AG08395 (cell line): ENCODE data around the gene ADM2.
"Not testable (repeated sequence)": the region's sequence is repeated elsewhere in the genome, so short reads cannot be mapped to it uniquely, and the experiment has no call there.

Source experiments
- DNase-seq: peaks from one replicate; pipeline ENCODE4 v3.0.0; 2012; ENCODE audit warnings: mixed read lengths, low spot score

The ADM2 gene

DNA sequence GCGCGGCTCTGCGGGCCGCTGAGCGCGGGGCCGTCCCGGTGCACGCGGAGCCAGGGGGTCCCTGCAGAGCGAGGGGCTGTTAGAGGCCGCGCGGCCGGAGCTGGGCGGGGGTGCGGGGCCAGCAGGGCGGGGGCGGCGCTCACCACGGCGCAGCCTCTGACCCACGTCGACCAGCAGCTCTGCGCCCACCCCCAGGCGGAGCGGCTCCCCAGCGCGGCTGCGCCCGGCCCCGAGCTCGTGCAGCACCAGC is 44.4 kb downstream of the ADM2 start:
- no peak for DNase-seq

DNA sequence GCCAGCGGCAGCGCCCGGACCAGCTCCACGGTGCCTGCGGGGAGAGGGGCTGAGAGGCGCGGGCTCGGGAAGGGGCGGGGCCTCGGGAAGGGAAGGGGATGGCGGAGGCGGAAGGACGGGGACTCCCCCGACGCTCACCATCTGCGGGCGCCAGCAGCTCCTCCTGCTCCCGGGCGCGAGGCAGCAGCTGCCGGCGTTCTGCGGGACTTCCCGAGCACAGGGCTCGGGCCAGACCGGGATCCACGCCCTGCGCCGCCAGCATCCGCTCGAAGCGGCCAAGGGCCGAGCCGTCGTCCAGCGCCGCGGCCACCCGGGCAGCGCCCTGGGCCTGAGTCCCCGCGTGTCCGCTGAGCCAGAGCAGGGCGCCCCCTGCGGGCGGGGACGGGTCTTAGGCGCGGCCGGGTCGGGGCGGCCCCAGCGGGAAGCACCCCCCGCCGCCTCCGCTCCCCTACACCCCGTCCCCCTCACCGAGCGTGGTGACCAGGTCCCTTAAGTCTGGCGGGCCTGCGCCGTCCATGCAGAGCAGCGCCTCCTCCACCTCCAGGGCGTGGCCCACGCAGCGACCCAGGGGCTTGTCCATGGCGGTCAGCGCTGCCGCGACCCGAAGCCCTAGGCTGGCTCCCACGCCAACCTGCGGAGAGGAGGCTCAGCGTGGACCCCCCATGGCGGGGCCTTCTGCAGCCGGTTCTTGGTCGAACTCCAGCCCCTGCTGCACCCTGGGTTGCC is 44.9 kb downstream of the ADM2 start:
- DNase-seq: peak; percentile 59

DNA sequence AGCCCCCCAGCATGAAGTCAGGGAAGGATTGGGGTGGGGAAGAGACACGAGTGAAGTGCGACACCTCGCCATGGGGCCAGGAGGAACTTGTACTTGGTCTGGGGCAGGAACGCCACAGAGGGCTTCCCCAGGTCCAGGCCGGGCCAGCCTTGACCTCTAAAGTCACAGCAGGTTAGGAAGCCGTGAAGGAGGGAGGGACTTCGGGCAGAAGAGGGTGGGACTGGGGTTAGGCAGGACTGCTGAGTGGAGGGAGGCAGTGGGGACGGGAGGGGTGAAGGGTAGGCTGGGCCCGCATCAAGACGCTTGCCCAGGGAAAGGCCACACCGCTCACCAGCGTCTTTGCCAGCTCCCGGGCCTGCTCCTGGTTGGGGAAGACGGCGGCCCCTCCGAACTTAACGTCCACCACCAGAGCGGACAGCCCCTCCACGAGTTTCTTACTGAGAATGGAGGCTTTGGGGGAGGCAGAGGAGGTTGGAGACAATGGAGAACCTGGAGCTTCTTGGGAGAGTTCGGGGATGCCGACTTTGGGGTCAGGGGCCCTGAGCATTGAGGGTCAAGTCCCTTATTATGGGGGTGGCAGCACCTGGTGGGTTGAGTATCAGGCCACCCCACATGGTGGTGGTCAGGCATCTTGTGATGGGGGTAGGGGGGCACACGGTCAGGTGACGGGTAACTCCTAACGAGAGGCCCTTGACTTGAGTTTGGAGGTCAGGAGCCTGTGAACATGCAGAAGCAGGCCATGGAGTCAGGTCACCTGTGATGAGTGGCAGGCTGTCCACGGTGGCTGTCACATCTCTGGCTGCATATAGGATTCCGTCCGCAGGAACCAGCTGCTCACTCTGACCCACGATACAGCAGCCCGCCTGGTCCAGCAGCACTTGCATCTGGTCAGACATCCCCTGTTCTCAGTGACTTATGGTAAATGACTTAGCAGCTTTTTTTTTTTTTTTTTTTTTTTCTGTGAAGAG is 45.8 kb downstream of the ADM2 start:
- no peak for DNase-seq

DNA sequence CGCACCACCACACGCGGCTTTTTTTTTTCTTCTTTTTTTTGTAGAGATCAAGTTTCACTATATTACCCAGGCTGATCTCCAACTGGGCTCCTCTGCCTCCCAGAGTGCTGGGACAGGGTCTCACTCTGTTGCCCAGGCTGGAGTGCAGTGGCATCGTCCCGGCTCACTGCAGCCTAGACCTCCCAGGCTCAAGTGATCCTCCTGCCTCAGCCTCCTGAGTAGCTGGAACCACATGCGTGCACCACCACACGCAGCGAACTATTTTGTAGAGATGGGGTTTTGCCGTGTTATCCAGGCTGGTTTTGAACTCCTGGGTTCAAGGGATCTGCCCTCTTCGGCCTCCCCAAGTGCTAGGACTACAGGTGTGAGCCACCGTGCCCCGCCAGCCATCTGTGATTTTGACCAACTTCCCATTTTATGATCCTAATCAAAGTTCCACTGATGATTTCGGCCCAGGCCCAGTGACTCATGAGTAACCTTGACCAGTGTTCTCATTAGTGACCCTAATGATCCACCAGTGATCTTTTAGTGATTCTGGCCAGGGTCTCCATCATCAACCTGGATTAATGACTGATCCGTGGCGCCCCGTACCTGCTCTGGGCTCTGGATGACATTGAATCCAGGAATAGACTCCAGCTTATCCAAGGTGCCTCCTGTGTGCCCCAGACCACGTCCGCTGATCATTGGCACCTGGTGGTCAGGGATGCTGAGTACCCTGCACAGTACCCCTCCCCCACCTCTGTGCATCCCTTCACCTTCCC is 46.8 kb downstream of the ADM2 start:
- no peak for DNase-seq

DNA sequence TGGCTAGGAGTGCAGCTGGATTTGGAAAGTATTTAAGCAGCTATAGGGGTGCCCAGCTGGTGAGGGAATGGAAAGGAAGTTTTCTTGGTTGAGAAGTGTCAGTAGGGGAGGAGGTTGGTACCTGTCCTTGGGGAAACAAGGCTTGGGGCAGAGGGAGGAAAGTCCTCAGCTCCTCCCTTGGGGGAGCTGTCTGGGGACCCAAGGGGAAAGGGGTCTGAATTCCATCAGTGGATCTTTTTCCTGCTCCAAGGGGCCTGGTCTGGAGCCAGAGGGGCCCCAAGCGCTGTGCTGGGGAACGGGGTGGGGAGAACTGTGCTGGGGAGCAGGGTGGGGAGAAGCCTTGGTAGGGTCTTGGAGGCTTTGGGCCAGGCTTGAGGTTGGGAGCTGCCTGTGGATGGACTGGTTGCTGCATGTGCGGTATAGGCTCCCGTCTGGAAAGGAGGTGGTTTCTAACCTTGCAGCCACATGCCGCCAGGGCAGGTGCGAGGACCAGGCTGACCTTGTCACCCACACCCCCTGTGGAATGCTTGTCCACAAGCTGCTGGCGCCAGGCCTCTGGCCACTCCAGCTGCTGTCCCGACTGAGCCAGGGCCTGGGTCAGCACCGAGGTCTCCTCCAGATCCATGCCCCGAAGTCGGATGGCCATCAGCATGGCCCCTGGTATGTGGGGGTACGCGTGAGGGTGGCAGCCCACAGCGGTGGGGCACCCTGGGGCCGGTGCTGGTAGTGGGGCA is 47.5 kb downstream of the ADM2 start:
- no peak for DNase-seq

DNA sequence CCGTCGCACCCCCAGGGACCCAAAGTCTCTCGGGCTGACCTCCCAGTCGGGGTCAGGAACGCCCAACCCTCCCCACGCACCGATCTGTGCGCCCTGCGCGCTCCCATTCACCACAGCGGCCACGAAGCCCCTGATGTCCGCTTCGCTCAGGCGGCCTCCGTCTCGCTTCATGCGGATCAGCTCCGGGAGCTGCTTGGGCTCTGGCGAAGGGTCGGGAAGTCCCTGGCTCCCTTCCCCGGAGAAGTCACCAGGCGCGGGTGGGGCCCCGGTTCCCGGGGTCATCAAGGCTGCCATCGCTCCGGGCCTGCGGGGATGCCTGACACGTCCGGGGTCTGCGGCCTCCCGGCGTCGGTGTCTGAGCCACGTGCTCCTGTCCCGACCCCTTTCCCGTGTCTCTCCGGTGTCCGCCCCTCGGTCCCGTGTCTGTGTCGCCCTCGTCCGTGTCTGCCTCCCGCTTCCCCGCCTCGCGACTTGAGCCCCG is 48.1 kb downstream of the ADM2 start:
- no peak for DNase-seq

DNA sequence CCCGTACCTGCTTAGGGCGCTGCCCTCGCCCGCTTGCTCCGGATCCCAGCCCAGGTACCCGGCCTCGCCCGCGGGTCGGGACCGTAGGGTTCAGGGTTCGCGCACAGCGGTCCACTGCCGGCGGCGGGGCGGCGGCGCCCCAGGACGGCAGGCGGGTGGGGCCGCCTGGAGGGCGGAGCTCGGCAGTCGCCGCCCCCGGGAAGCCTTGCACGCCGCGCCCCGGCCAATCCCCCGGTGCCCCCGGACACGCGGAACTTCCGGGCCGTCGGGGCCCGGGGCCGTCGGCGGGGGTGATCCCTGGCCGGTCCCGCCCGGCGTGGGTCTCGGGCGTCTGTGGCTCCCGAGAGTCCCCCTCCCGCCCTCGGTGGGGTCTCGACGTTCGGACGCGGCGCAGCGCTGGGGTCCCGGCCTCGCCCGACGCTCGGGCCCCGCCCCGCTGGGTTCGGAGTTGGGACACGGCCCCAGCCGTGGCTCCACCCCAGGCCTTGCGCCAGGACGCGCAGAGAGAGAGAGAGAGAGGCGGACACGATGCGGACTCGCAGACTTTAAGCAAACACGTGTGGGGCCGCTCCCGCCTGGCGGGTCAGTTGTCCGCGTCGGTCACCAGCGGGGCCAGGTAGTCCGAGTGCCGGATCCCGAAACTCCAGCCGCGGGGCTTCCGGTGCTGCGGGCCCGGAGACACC is 48.7 kb downstream of the ADM2 start, which contains the start of gene TYMP:
TYMP (minus strand) TSS at position 116 of the 683 bp plus-strand sequence. CDS start 303 bp downstream, outside the sequence.
- DNase-seq: peak; percentile 67

DNA sequence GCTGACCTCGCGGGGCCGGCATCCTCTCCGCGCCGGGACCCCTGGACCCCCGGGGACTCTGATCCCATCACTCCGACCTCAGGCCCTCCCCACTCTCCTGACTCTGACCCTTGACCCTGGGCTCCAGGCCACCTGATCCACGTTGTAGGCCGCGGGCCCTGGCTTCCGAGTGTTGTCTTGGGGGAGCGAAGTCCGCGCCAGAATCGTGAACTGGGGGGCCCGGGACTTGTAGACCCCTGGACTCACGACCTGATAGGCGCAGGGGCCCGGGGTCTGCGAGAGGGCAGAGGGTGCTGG is 49.2 kb downstream of the ADM2 start:
- no peak for DNase-seq

DNA sequence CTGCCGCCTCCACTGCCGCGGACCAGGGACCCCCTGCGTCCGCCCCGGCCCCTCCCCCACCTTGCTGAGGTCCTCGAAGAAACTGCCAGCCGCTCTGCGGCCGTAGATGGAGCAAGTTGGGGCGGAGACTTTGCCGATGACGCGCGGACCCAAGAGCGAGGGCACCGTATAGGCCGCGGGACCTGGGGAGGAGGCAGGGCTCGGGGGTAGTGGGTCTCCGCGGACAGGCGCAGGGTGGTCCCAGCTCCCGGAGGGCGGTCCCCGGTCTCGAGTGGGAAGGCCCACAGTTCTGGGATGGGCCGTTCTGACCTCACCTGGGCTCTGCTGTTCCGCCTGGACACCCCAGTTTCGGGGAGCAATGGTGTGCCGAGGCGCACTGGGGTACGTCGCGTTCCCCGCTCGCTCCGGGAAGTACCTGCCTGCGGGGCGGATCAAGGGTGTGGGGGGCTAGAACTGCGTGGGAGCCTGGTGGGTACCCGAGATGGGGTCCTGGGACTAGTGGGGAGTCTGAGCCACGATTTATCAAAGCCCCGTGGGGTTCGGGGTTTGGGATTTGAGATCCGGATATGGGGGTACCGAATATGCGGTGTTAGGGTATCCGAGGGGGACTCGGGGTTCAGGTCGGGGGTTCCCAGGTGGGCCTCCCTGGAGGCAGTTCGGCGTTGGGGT is 49.7 kb downstream of the ADM2 start:
- peak; percentile 55 for DNase-seq

DNA sequence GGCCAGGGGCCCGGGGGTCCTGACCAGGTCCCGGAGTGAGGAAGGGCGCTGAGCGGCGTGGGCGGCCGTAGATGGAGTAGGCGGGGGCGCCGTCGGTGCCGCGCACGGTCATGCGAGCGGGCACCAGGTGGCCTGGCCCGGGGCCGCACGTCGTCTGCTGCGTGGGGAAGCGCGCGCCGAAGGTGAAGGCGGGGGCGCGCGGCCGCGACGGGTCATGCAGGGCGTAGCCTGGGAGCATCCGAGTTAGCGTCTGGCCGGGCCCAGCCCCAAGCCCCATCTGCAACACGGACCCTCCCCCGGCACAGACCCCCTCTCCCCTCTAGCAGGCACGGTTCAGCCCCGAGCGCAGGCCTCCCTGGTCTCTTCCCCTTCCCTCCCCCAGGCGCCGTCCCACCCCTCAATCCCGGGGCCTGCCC is 50.2 kb downstream of the ADM2 start:
- no peak for DNase-seq

DNA sequence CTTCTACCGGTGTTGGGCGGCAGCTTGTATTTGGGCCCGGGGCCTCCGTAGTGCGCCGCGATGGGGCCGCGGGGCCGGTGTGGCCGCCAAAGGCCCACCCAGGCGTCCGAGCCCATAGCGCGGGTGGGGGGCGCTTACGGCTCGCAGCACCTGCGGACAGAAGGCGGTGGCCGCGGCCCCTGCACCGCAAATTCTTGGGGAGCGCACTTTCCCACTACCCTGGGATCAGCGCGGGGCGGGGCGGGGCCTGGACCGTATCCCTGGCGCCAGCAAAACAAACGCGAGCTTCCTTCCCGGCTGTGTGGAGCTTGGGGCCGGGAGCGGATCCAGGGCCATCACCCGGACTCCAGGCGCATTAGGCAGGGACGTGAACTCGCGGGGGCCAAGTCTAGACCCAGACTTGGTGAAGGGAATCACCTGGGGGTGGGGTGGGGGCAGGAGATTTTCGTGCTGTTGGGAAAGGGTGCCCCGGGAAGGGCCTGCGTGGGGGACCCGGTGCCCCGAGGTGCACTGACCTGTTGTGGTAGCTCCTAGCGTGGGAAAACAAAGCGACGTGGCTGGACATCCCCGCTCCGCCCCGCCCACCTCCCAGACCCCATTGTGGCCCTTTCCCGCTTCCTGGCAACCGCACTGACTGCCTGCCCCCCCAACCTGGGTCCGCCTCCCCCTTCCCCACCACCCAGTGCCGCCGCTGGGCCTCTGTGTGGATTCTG is 50.8 kb downstream of the ADM2 start:
- peak; percentile 81 for DNase-seq

DNA sequence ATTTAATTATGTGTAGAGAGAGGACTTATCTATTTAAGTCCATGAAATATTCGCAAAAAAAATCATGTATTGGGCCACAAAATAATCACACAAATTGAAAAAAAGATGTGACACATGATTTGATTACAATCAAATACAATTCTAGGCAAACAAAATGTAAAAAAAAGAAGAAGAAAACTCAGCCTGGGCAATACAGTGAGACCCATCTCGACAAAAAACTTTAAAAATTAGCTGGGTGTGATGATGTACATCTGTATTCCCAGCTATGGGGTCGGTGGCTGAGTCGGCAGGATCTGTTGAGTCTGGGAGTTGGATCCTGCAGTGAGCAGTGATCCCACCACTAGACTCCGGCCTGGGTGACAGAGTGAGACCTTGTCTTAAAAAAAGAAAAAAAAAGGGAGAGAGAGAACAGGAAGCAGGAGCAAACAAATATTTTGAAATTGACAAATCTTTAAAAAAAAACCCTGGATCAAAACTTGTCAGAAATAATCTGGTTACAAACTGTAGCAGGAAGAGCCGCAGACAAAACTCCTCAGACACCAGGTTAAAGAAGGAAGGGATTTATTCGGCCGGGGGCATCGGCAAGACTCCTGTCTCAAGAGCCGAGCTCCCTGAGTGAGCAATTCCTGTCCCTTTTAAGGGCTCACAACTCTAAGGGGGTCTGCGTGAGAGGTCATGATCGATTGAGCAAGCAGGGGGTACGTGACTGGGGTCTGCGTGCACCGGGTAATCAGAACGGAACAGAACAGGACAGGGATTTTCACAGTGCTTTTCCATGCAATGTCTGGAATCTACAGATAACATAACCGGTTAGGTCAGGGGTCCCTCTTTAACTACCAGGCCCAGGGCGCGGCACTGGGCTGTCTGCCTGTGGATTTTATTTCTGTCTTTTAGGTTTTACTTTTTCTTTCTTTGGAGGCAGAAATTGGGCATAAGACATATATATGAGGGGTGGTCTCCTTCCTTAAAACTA is 51.8 kb downstream of the ADM2 start:
- no peak for DNase-seq

DNA sequence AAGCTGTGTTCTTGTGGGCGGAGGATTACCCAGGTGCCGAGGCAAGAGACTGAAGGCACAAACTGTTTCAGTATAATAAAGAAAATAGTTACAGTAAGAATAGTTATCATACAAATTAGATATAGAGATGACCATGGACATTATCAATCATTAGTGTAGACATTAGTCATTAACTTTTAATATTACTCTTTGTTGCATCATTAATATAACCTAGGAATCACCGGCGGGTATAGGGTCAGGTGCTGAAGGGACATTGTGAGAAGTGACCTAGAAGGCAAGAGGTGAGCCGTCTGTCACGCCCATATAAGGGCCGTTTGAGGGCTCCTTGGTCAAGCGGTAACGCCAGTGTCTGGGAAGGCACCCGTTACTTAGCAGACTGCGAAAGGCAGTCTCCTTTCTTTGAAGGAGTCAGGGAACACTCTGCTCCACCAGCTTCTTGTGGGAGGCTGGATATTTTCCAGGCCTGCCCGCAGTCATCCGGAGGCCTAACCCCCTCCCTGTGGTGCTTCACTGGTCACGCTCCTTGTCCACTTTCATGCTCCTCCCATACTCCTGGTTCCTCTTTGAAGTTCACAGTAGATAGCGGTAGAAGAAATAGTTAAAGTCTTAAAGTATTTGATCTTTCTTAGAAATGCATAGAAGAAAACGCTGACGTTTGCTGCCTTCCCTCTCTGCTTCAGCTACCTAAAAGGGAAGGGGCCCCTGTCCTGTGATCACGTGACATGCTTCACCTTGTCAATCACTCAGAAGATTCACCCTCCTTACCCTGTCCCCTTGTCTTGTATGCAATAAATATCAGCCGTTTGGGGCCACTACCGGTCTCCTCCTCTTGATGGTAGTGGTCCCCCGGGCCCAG is 52.7 kb downstream of the ADM2 start:
- not testable (repeated sequence) for DNase-seq

DNA sequence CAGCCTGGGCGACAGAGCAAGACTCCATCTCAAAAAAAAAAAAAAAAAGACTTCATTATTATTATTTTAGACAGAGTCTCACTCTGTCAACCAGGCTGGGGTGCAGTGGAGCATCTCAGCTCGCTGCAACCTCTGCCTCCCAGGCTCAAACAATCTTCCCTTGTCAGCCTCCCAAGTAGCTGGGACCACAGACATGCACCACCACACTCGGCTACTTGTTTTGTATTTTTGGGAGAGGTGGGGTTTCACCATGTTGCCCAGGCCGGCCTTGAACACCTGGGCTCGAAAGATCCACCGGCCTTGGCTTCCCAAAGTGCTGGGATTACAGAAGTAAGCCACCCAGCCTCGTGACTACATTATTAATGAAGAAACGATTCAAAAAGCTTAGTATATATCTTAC is 53.8 kb downstream of the ADM2 start:
- no peak for DNase-seq
